T-helper 17 cell (primary cell): ENCODE measurements around the gene CLCA4. TPM values are rescaled to one million over a fixed set of nuclear protein-coding genes. Genes with fewer than 3 reads are reported as not detected.

Experiments
- ATAC-seq: fragments of 150-1000 bp; cut with Tn5 transposase; 2 replicates; pipeline ENCODE4 v1.10.0; 2021; ENCODE audit warnings: mild to moderate bottlenecking, moderate library complexity
- DNase-seq, 3 donors: peaks; one replicate each; pipeline versions ENCODE4 v3.0.0 to v3.0.0-alpha.2; 2020 to 2021
- H3K9me3 ChIP-seq: one replicate; pipeline ENCODE4 v1.7.0; 2013; ENCODE audit warnings: low read length, mild to moderate bottlenecking; ENCODE audit not compliant: control insufficient read depth, poor library complexity, severe bottlenecking
- H3K27ac Mint-ChIP-seq: one replicate; pipeline ENCODE4 v1.8.0; 2022; ENCODE audit warnings: mild to moderate bottlenecking, moderate library complexity, mixed read lengths
- H3K27me3 Mint-ChIP-seq: one replicate; pipeline ENCODE4 v1.8.0; 2022; ENCODE audit warnings: mixed read lengths
- H3K36me3 Mint-ChIP-seq: one replicate; pipeline ENCODE4 v1.8.0; 2022; ENCODE audit warnings: low read depth, mixed read lengths
- H3K4me1 Mint-ChIP-seq: one replicate; pipeline ENCODE4 v1.8.0; 2022; ENCODE audit warnings: mild to moderate bottlenecking, mixed read lengths
- H3K4me3 Mint-ChIP-seq: one replicate; pipeline ENCODE4 v1.8.0; 2022; ENCODE audit warnings: mild to moderate bottlenecking, moderate library complexity, mixed read lengths
- total RNA-seq, 4 donors: library from RNA in 2 of 4; stranded (reverse) in 2 of 4; gene quantifications; one replicate each; pipeline ENCODE4 v1.2.3 and lab custom pipeline; 2022 to 2026

CLCA4 gene
- total RNA-seq, 2 donors from 2014 or later: not detected

- ATAC-seq (no peak), DNase-seq (no peak)
- H3K27ac Mint-ChIP-seq: no peak overlapping the region
- H3K27me3 Mint-ChIP-seq: peaks cover 28% of the 10 kb centered on the region
- H3K36me3 Mint-ChIP-seq: no peaks in the 10 kb centered on the region
- no peak overlapping the region for H3K4me3 Mint-ChIP-seq
- H3K9me3 ChIP-seq: no peaks in the 10 kb centered on the region
- no peaks in the 10 kb centered on the region for H3K4me1 Mint-ChIP-seq
Observed at GRCh38 chr1:86542631-86543030, 4.2 kb upstream of the CLCA4 start.

- H3K4me1 Mint-ChIP-seq: no peaks in the 10 kb centered on the region
- H3K36me3 Mint-ChIP-seq: no peaks in the 10 kb centered on the region
- peaks cover 6% of the 10 kb centered on the region for H3K27me3 Mint-ChIP-seq
- no peak overlapping the region for H3K4me3 Mint-ChIP-seq
- DNase-seq (no peak), ATAC-seq (no peak)
- no peak overlapping the region for H3K27ac Mint-ChIP-seq
- no peaks in the 10 kb centered on the region for H3K9me3 ChIP-seq
Observed at GRCh38 chr1:86548839-86549238, 2.0 kb downstream of the CLCA4 start.

GRCh38 chr1:86551305-86551704 is 4.4 kb downstream of the CLCA4 start:
- ATAC-seq: no peak
- H3K27me3 Mint-ChIP-seq: peaks cover 6% of the 10 kb centered on the region
- no peak overlapping the region for H3K4me3 Mint-ChIP-seq
- no peak overlapping the region for H3K27ac Mint-ChIP-seq
- no peaks in the 10 kb centered on the region for H3K9me3 ChIP-seq
- DNase-seq: no peak
- H3K36me3 Mint-ChIP-seq: no peaks in the 10 kb centered on the region
- no peaks in the 10 kb centered on the region for H3K4me1 Mint-ChIP-seq

GRCh38 chr1:86552376-86552775 is 5.5 kb downstream of the CLCA4 start:
- Mint-ChIP-seq H3K4me3 (no peak overlapping the region), H3K4me1 (no peaks in the 10 kb centered on the region), H3K36me3 (no peaks in the 10 kb centered on the region), H3K27ac (no peak overlapping the region), H3K27me3 (peaks cover 6% of the 10 kb centered on the region)
- DNase-seq: no peak
- H3K9me3 ChIP-seq: no peaks in the 10 kb centered on the region
- no peak for ATAC-seq

- no peak for ATAC-seq
- no peak overlapping the region for H3K27ac Mint-ChIP-seq
- H3K4me1 Mint-ChIP-seq: no peaks in the 10 kb centered on the region
Observed at GRCh38 chr1:86557739-86558138, 10.9 kb downstream of the CLCA4 start.

GRCh38 chr1:86563849-86564248 is 17.0 kb downstream of the CLCA4 start:
- Mint-ChIP-seq H3K27me3 (peaks cover 30% of the 10 kb centered on the region), H3K27ac (no peak overlapping the region), H3K36me3 (no peaks in the 10 kb centered on the region), H3K4me1 (no peaks in the 10 kb centered on the region), H3K4me3 (no peak overlapping the region)
- H3K9me3 ChIP-seq: no peaks in the 10 kb centered on the region
- DNase-seq: no peak
- ATAC-seq: no peak

More at GRCh38 chr1:86557739-86558138, 10.9 kb downstream of the CLCA4 start:
- Mint-ChIP-seq H3K27me3 (peaks cover 14% of the 10 kb centered on the region), H3K36me3 (no peaks in the 10 kb centered on the region), H3K4me3 (no peak overlapping the region)
- no peak for DNase-seq
- no peaks in the 10 kb centered on the region for H3K9me3 ChIP-seq

GRCh38 chr1:86567341-86567740 is 20.5 kb downstream of the CLCA4 start:
- Mint-ChIP-seq H3K27ac (no peak overlapping the region), H3K4me3 (no peak overlapping the region), H3K4me1 (no peaks in the 10 kb centered on the region), H3K36me3 (no peaks in the 10 kb centered on the region), H3K27me3 (peaks cover 25% of the 10 kb centered on the region)
- ATAC-seq: no peak
- no peak for DNase-seq
- no peaks in the 10 kb centered on the region for H3K9me3 ChIP-seq

- H3K4me3 Mint-ChIP-seq: no peak overlapping the region
- H3K4me1 Mint-ChIP-seq: no peaks in the 10 kb centered on the region
- H3K9me3 ChIP-seq: no peaks in the 10 kb centered on the region
- DNase-seq (no peak), ATAC-seq (no peak)
- peaks cover 23% of the 10 kb centered on the region for H3K27me3 Mint-ChIP-seq
- H3K27ac Mint-ChIP-seq: no peak overlapping the region
- H3K36me3 Mint-ChIP-seq: no peaks in the 10 kb centered on the region
Observed at GRCh38 chr1:86567878-86568277, 21.0 kb downstream of the CLCA4 start.

GRCh38 chr1:86573763-86574484 is 27.0 kb downstream of the CLCA4 start:
- DNase-seq: no peak
- H3K4me3 Mint-ChIP-seq: no peak overlapping the region
- H3K36me3 Mint-ChIP-seq: no peaks in the 10 kb centered on the region
- no peak for ATAC-seq
- no peaks in the 10 kb centered on the region for H3K4me1 Mint-ChIP-seq
- no peaks in the 10 kb centered on the region for H3K9me3 ChIP-seq
- H3K27ac Mint-ChIP-seq: no peak overlapping the region
- H3K27me3 Mint-ChIP-seq: peaks cover 23% of the 10 kb centered on the region

GRCh38 chr1:86581231-86581630 is 34.4 kb downstream of the CLCA4 start:
- ATAC-seq: no peak
- Mint-ChIP-seq H3K36me3 (no peaks in the 10 kb centered on the region), H3K4me3 (no peak overlapping the region), H3K4me1 (no peaks in the 10 kb centered on the region), H3K27ac (no peak overlapping the region), H3K27me3 (no peaks in the 10 kb centered on the region)
- no peak for DNase-seq
- H3K9me3 ChIP-seq: no peaks in the 10 kb centered on the region

GRCh38 chr1:86582161-86582560 is 35.3 kb downstream of the CLCA4 start:
- H3K9me3 ChIP-seq: no peaks in the 10 kb centered on the region
- no peak for ATAC-seq
- Mint-ChIP-seq H3K27me3 (no peaks in the 10 kb centered on the region), H3K4me1 (no peaks in the 10 kb centered on the region), H3K27ac (no peak overlapping the region), H3K36me3 (no peaks in the 10 kb centered on the region), H3K4me3 (no peak overlapping the region)
- DNase-seq: no peak

- no peaks in the 10 kb centered on the region for H3K4me1 Mint-ChIP-seq
- H3K4me3 Mint-ChIP-seq: no peak overlapping the region
- H3K36me3 Mint-ChIP-seq: no peaks in the 10 kb centered on the region
- no peaks in the 10 kb centered on the region for H3K9me3 ChIP-seq
- DNase-seq (no peak), ATAC-seq (no peak)
- H3K27me3 Mint-ChIP-seq: no peaks in the 10 kb centered on the region
- no peak overlapping the region for H3K27ac Mint-ChIP-seq
Observed at GRCh38 chr1:86583032-86583431, 36.2 kb downstream of the CLCA4 start.

- Mint-ChIP-seq H3K4me1 (no peaks in the 10 kb centered on the region), H3K27ac (no peak overlapping the region), H3K27me3 (no peaks in the 10 kb centered on the region), H3K4me3 (no peak overlapping the region), H3K36me3 (no peaks in the 10 kb centered on the region)
- DNase-seq (no peak), ATAC-seq (no peak)
- H3K9me3 ChIP-seq: no peaks in the 10 kb centered on the region
Observed at GRCh38 chr1:86583593-86583992, 36.7 kb downstream of the CLCA4 start.

- Mint-ChIP-seq H3K4me1 (no peaks in the 10 kb centered on the region), H3K36me3 (no peaks in the 10 kb centered on the region), H3K27ac (no peak overlapping the region), H3K4me3 (no peak overlapping the region), H3K27me3 (no peaks in the 10 kb centered on the region)
- peaks cover 3% of the 10 kb centered on the region for H3K9me3 ChIP-seq
- DNase-seq: no peak
- ATAC-seq: no peak
Observed at GRCh38 chr1:86594284-86594770, 47.4 kb downstream of the CLCA4 start.
